ENCODE data around the gene SLC29A1.
A peak's percentile ranks its signal among the peaks of the same experiment; 100 is the strongest.

The SLC29A1 gene

DNA sequence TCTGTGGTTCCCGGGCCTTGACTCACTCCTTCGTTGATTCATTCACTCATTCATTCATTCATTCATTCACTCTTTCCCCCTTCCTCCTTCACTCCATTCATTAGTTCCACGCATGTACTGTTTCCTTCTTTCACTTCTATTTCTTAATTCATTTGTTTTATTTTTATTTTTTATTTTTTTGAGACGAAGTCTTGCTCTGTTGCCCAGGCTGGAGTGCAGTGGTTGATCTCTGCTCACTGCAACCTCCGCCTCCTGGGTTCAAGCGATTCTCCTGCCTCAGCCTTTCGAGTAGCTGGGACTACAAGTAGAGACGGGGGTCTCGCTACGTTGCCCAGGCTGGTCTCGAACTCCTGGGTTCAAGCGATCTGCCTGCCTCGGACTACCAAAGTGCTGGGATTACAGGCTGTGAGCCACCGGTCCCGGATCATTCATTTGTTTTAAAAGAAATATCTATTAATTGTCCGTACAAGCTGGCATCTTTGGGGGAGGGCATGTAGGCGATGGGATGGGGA, 42.4 kb downstream of the SLC29A1 start:
- 73% methylated on average over 15 of the region's 17 CpGs for WGBS
- no peak for DNase-seq

DNA sequence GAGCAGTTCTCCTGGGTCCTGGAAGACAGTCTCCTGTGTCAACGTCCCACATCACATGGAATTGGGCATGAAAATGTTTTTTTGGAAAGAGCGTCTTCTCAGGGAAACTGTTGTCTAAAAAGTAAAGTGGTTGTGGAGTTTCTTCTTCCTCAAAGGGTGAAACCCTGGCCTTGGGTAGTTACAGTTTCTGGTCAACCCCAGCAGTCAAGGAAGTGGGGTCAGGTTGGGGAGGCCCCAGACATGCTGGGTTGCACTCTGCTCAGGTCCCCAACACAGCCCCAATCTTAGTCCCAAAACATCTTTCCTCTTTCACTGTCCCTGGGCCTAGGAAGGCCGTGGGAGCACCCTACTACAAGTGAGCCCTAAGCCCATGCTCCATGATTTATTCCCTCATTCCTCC, 43.0 kb downstream of the SLC29A1 start:
- H3K36me3 ChIP-seq (ENCODE audit: control insufficient read depth in 1 of 2, insufficient read depth in 2 of 2, low read depth in 1 of 2, low read length in 2 of 2), result peaks cover 3 to 13% of the 10 kb centered on the region in 2 experiments
- 94% methylated on average over 3 of the region's 3 CpGs for WGBS
- no peak overlapping the region for H2BK12ac ChIP-seq (ENCODE audit: low read length in 2 of 2)
- peaks cover 13% of the 10 kb centered on the region for H3K79me1 ChIP-seq (replicated peaks; ENCODE audit: low read length, poor library complexity, severe bottlenecking)
- DNase-seq, result no peak
- no peak overlapping the region for H3K9ac ChIP-seq (ENCODE audit: low read length)
- H3K14ac ChIP-seq (ENCODE audit: low read length in 2 of 2), result no peak overlapping the region
- H3K4me2 ChIP-seq (ENCODE audit: low read length, poor library complexity, severe bottlenecking), result no peak overlapping the region
- no peak overlapping the region for H4K8ac ChIP-seq (ENCODE audit: low read length)
- no peak overlapping the region for H3K23ac ChIP-seq (ENCODE audit: low read length in 2 of 2)
- H3K4me1 ChIP-seq (ENCODE audit: control insufficient read depth, insufficient read depth, low read depth, low read length), result peaks cover 33% of the 10 kb centered on the region
- H2BK120ac ChIP-seq (ENCODE audit: low read depth, low read length), result no peak overlapping the region
- no peak overlapping the region for H3K4me3 ChIP-seq (ENCODE audit: insufficient read depth in 1 of 2, low read depth in 1 of 2, low read length in 2 of 2)
- no peak overlapping the region for H4K91ac ChIP-seq (ENCODE audit: low read length)
- no peak overlapping the region for H3K18ac ChIP-seq (ENCODE audit: low read depth in 1 of 2, low read length in 2 of 2)
- peaks cover 26 to 35% of the 10 kb centered on the region in 2 experiments for H3K27me3 ChIP-seq (ENCODE audit: control insufficient read depth in 1 of 2, insufficient read depth in 1 of 2, low read length in 2 of 2)
- no peak overlapping the region for H2AK5ac ChIP-seq (ENCODE audit: low read length, severe bottlenecking)
- H2AFZ ChIP-seq (ENCODE audit: low read depth, low read length), result no peak overlapping the region
- no peak overlapping the region for H3K4ac ChIP-seq (ENCODE audit: low read depth in 1 of 2, low read length in 2 of 2)
- H2BK15ac ChIP-seq (ENCODE audit: low read depth, poor library complexity, severe bottlenecking), result no peak overlapping the region
- H3K9me3 ChIP-seq (ENCODE audit: control insufficient read depth, low read length), result no peaks in the 10 kb centered on the region
- no peak overlapping the region for H3K27ac ChIP-seq (ENCODE audit: low read length, poor library complexity, severe bottlenecking)
- no peak overlapping the region for H2BK5ac ChIP-seq (ENCODE audit: low read depth, low read length, poor library complexity, severe bottlenecking)

More for the DNA sequence above, 42.4 kb downstream of the SLC29A1 start:
- no peak overlapping the region for H3K23ac ChIP-seq (ENCODE audit: low read length in 2 of 2)
- no peak overlapping the region for H3K4ac ChIP-seq (ENCODE audit: low read depth in 1 of 2, low read length in 2 of 2)
- H2AFZ ChIP-seq (ENCODE audit: low read depth, low read length), result no peak overlapping the region
- no peak overlapping the region for H2BK120ac ChIP-seq (ENCODE audit: low read depth, low read length)
- no peak overlapping the region for H3K18ac ChIP-seq (ENCODE audit: low read depth in 1 of 2, low read length in 2 of 2)
- H3K9me3 ChIP-seq (ENCODE audit: control insufficient read depth, low read length), result no peaks in the 10 kb centered on the region
- peaks cover 7 to 13% of the 10 kb centered on the region in 2 experiments for H3K36me3 ChIP-seq (ENCODE audit: control insufficient read depth in 1 of 2, insufficient read depth in 2 of 2, low read depth in 1 of 2, low read length in 2 of 2)
- H4K91ac ChIP-seq (ENCODE audit: low read length), result no peak overlapping the region
- H3K9ac ChIP-seq (ENCODE audit: low read length), result no peak overlapping the region
- no peak overlapping the region for H3K27ac ChIP-seq (ENCODE audit: low read length, poor library complexity, severe bottlenecking)
- no peak overlapping the region for H2AK5ac ChIP-seq (ENCODE audit: low read length, severe bottlenecking)
- no peak overlapping the region for H2BK5ac ChIP-seq (ENCODE audit: low read depth, low read length, poor library complexity, severe bottlenecking)
- H3K4me2 ChIP-seq (ENCODE audit: low read length, poor library complexity, severe bottlenecking), result no peak overlapping the region
- no peak overlapping the region for H2BK15ac ChIP-seq (ENCODE audit: low read depth, poor library complexity, severe bottlenecking)
- peaks cover 33% of the 10 kb centered on the region for H3K4me1 ChIP-seq (ENCODE audit: control insufficient read depth, insufficient read depth, low read depth, low read length)
- peaks cover 15% of the 10 kb centered on the region for H3K79me1 ChIP-seq (replicated peaks; ENCODE audit: low read length, poor library complexity, severe bottlenecking)
- no peak overlapping the region for H3K14ac ChIP-seq (ENCODE audit: low read length in 2 of 2)
- H4K8ac ChIP-seq (ENCODE audit: low read length), result no peak overlapping the region
- no peak overlapping the region for H2BK12ac ChIP-seq (ENCODE audit: low read length in 2 of 2)
- peaks cover 22 to 31% of the 10 kb centered on the region in 2 experiments for H3K27me3 ChIP-seq (ENCODE audit: control insufficient read depth in 1 of 2, insufficient read depth in 1 of 2, low read length in 2 of 2)
- H3K4me3 ChIP-seq (ENCODE audit: insufficient read depth in 1 of 2, low read depth in 1 of 2, low read length in 2 of 2), result peak overlapping the region in 1 of 2 experiments; percentile 56

DNA sequence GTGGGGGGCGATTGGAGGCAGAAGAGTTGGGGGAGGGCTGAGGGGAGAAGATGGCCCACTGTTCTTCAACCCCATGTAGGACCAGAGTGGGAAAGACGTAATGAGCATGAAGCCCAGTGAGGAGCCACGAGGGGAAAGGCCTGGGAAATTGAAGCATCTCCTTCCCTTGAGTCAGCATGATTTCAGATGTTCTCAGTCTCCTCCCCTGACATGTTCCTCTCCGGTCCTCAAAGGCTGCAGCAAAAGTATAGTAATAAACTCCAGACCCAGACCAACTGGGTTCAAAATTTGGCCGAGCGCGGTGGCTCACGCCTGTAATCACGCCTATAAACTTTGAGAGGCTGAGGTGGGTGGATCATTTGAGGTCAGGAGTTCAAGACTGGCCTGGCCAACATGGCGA, 43.9 kb downstream of the SLC29A1 start:
- Histone ChIP-seq H3K27me3 (ENCODE audit: control insufficient read depth in 1 of 2, insufficient read depth in 1 of 2, low read length in 2 of 2) (peaks cover 35 to 44% of the 10 kb centered on the region in 2 experiments), H3K36me3 (ENCODE audit: control insufficient read depth in 1 of 2, insufficient read depth in 2 of 2, low read depth in 1 of 2, low read length in 2 of 2) (peaks cover 0 to 4% of the 10 kb centered on the region in 2 experiments), H3K27ac (ENCODE audit: low read length, poor library complexity, severe bottlenecking) (no peak overlapping the region), H3K4ac (ENCODE audit: low read depth in 1 of 2, low read length in 2 of 2) (no peak overlapping the region), H4K8ac (ENCODE audit: low read length) (no peak overlapping the region), H3K4me2 (ENCODE audit: low read length, poor library complexity, severe bottlenecking) (no peak overlapping the region), H3K79me1 (replicated peaks; ENCODE audit: low read length, poor library complexity, severe bottlenecking) (peaks cover 4% of the 10 kb centered on the region), H3K4me1 (ENCODE audit: control insufficient read depth, insufficient read depth, low read depth, low read length) (peaks cover 26% of the 10 kb centered on the region), H3K18ac (ENCODE audit: low read depth in 1 of 2, low read length in 2 of 2) (no peak overlapping the region), H2AK5ac (ENCODE audit: low read length, severe bottlenecking) (no peak overlapping the region), H4K91ac (ENCODE audit: low read length) (no peak overlapping the region), H2AFZ (ENCODE audit: low read depth, low read length) (no peak overlapping the region), H2BK15ac (ENCODE audit: low read depth, poor library complexity, severe bottlenecking) (no peak overlapping the region), H2BK120ac (ENCODE audit: low read depth, low read length) (no peak overlapping the region), H3K9me3 (ENCODE audit: control insufficient read depth, low read length) (no peaks in the 10 kb centered on the region), H3K14ac (ENCODE audit: low read length in 2 of 2) (no peak overlapping the region), H3K4me3 (ENCODE audit: insufficient read depth in 1 of 2, low read depth in 1 of 2, low read length in 2 of 2) (no peak overlapping the region), H3K9ac (ENCODE audit: low read length) (no peak overlapping the region), H2BK5ac (ENCODE audit: low read depth, low read length, poor library complexity, severe bottlenecking) (no peak overlapping the region), H3K23ac (ENCODE audit: low read length in 2 of 2) (no peak overlapping the region), H2BK12ac (ENCODE audit: low read length in 2 of 2) (no peak overlapping the region)
- DNase-seq, result no peak
- 73% methylated on average over 10 of the region's 10 CpGs for WGBS

DNA sequence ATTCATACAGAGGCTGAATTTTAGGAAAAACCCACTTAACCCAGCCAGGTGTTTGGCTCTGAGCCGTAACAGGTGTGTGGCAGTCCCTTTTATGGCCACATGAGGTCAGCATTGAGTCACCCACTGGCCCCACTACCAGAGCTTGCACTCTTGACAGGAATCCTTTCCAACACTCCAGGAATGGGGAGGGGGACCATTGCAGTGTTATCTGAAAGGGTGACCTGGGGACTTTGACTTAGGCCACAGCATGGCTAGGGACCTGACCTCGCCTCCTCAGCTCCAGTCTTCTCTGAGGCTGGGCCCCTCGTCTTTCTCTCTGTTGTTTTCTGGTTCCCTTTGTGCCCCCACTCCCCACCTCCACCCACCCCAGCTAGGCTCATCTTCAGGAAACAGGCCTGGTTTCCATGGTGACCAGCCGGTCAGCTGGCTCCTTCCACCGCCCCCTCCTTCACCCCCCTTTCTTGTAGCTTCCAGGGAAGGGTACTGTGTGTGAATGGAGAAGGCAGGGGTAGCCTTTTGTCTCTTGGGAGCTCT, 44.8 kb downstream of the SLC29A1 start:
- Histone ChIP-seq H2AK5ac (ENCODE audit: low read length, severe bottlenecking) (no peak overlapping the region), H3K9me3 (ENCODE audit: control insufficient read depth, low read length) (no peaks in the 10 kb centered on the region), H3K4ac (ENCODE audit: low read depth in 1 of 2, low read length in 2 of 2) (no peak overlapping the region), H3K18ac (ENCODE audit: low read depth in 1 of 2, low read length in 2 of 2) (no peak overlapping the region), H2BK15ac (ENCODE audit: low read depth, poor library complexity, severe bottlenecking) (no peak overlapping the region), H4K91ac (ENCODE audit: low read length) (no peak overlapping the region), H3K4me3 (ENCODE audit: insufficient read depth in 1 of 2, low read depth in 1 of 2, low read length in 2 of 2) (no peak overlapping the region), H2BK5ac (ENCODE audit: low read depth, low read length, poor library complexity, severe bottlenecking) (no peak overlapping the region), H3K9ac (ENCODE audit: low read length) (no peak overlapping the region), H3K27me3 (ENCODE audit: control insufficient read depth in 1 of 2, insufficient read depth in 1 of 2, low read length in 2 of 2) (peaks cover 44 to 53% of the 10 kb centered on the region in 2 experiments), H3K79me1 (replicated peaks; ENCODE audit: low read length, poor library complexity, severe bottlenecking) (peaks cover 4% of the 10 kb centered on the region), H2BK12ac (ENCODE audit: low read length in 2 of 2) (no peak overlapping the region), H3K36me3 (ENCODE audit: control insufficient read depth in 1 of 2, insufficient read depth in 2 of 2, low read depth in 1 of 2, low read length in 2 of 2) (no peaks in the 10 kb centered on the region), H3K23ac (ENCODE audit: low read length in 2 of 2) (no peak overlapping the region), H2BK120ac (ENCODE audit: low read depth, low read length) (no peak overlapping the region), H2AFZ (ENCODE audit: low read depth, low read length) (no peak overlapping the region), H4K8ac (ENCODE audit: low read length) (no peak overlapping the region), H3K4me1 (ENCODE audit: control insufficient read depth, insufficient read depth, low read depth, low read length) (peaks cover 17% of the 10 kb centered on the region), H3K14ac (ENCODE audit: low read length in 2 of 2) (no peak overlapping the region), H3K4me2 (ENCODE audit: low read length, poor library complexity, severe bottlenecking) (no peak overlapping the region), H3K27ac (ENCODE audit: low read length, poor library complexity, severe bottlenecking) (no peak overlapping the region)
- peak; percentile 47 for DNase-seq
- WGBS, result 0% methylated on average over 3 of the region's 5 CpGs
